ENCODE measurements around the gene TMC2. TPM values are rescaled to one million over a fixed set of nuclear protein-coding genes. Genes with fewer than 3 reads are reported as not detected.

TMC2 gene
- total RNA-seq, 1 donor from 2014 or later: not detected

GRCh38 chr20:2606507-2607006 lies 70.2 kb downstream of the TMC2 start:
- no peak overlapping the region for H3K4me3 ChIP-seq (ENCODE audit: low read depth, low read length)
- H3K27me3 ChIP-seq (ENCODE audit: control insufficient read depth, insufficient read depth, low read length): no peaks in the 10 kb centered on the region
- no peak for TF ChIP-seq CTCF (IDR thresholded peaks at IDR 0.05; ENCODE audit: insufficient read depth, low read length, poor library complexity, severe bottlenecking)
- no peaks in the 10 kb centered on the region for H3K36me3 ChIP-seq (ENCODE audit: control insufficient read depth, insufficient read depth, low read length)
- no peak for DNase-seq (ENCODE audit: low read depth)

GRCh38 chr20:2610326-2610725 lies 74.0 kb downstream of the TMC2 start:
- Histone ChIP-seq H3K4me3 (ENCODE audit: low read depth, low read length) (no peak overlapping the region), H3K27me3 (ENCODE audit: control insufficient read depth, insufficient read depth, low read length) (peaks cover 2% of the 10 kb centered on the region), H3K36me3 (ENCODE audit: control insufficient read depth, insufficient read depth, low read length) (no peaks in the 10 kb centered on the region)
- TF ChIP-seq CTCF (IDR thresholded peaks at IDR 0.05; ENCODE audit: insufficient read depth, low read length, poor library complexity, severe bottlenecking): no peak
- DNase-seq (ENCODE audit: low read depth): no peak

- no peak for TF ChIP-seq CTCF (IDR thresholded peaks at IDR 0.05; ENCODE audit: insufficient read depth, low read length, poor library complexity, severe bottlenecking)
- no peaks in the 10 kb centered on the region for H3K36me3 ChIP-seq (ENCODE audit: control insufficient read depth, insufficient read depth, low read length)
- DNase-seq (ENCODE audit: low read depth): no peak
- peaks cover 2% of the 10 kb centered on the region for H3K27me3 ChIP-seq (ENCODE audit: control insufficient read depth, insufficient read depth, low read length)
- no peak overlapping the region for H3K4me3 ChIP-seq (ENCODE audit: low read depth, low read length)
Measured at GRCh38 chr20:2610941-2611720, 74.8 kb downstream of the TMC2 start.

GRCh38 chr20:2612073-2612472 lies 75.7 kb downstream of the TMC2 start:
- Histone ChIP-seq H3K36me3 (ENCODE audit: control insufficient read depth, insufficient read depth, low read length) (no peaks in the 10 kb centered on the region), H3K27me3 (ENCODE audit: control insufficient read depth, insufficient read depth, low read length) (peaks cover 2% of the 10 kb centered on the region), H3K4me3 (ENCODE audit: low read depth, low read length) (no peak overlapping the region)
- DNase-seq (ENCODE audit: low read depth): no peak
- no peak for TF ChIP-seq CTCF (IDR thresholded peaks at IDR 0.05; ENCODE audit: insufficient read depth, low read length, poor library complexity, severe bottlenecking)

- TF ChIP-seq CTCF (IDR thresholded peaks at IDR 0.05; ENCODE audit: insufficient read depth, low read length, poor library complexity, severe bottlenecking): no peak
- Histone ChIP-seq H3K4me3 (ENCODE audit: low read depth, low read length) (no peak overlapping the region), H3K27me3 (ENCODE audit: control insufficient read depth, insufficient read depth, low read length) (peaks cover 2% of the 10 kb centered on the region), H3K36me3 (ENCODE audit: control insufficient read depth, insufficient read depth, low read length) (no peaks in the 10 kb centered on the region)
- no peak for DNase-seq (ENCODE audit: low read depth)
Measured at GRCh38 chr20:2616634-2617033, 80.3 kb downstream of the TMC2 start.
